GM10847 (cell line): ENCODE measurements around the gene HSBP1L1.

Source experiments
- POLR2A ChIP-seq: IDR thresholded peaks from 2 replicates; pipeline ENCODE4 v1.6.1; 2011; ENCODE audit not compliant: insufficient read length; ENCODE audit errors: extremely low read depth

HSBP1L1 gene

GRCh38 chr18:79937103-79937860, 27.2 kb upstream of the HSBP1L1 start:
- no peak for TF ChIP-seq POLR2A

GRCh38 chr18:79938196-79938595, 26.2 kb upstream of the HSBP1L1 start:
- TF ChIP-seq POLR2A = no peak

- TF ChIP-seq POLR2A = no peak
Observed at GRCh38 chr18:79939096-79939495, 25.3 kb upstream of the HSBP1L1 start.

DNA sequence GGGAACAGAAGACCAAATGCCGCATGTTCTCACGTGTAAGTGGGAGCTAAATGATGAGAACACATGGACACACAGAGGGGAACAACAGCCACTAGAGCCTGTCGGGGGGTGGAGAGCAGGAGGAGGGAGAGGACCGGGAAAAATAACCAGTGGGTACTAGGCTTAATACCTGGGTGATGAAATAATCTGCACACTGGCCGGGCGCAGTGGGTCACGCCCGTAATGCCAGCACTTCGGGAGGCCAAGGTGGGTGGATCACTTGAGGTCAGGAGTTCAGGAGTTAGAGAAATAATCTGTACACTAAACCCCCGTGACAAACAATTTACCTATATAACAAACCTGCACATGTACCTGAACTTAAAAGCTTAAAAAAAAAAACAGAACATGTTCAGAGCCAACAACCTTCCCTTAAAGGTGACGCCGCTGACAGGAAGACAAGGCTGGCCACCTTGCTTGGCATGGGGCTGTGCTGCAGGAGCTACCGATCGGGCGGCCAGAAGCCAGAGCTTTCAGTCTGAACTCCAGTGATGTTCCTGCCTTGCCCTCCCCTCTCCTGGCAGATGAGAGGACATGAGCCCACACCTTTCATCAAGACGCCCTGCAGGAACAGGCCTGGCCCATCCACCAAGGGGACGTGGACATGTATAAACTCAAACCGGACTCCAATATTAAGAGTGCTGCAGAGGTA, 24.2 kb upstream of the HSBP1L1 start:
- no peak for TF ChIP-seq POLR2A

DNA sequence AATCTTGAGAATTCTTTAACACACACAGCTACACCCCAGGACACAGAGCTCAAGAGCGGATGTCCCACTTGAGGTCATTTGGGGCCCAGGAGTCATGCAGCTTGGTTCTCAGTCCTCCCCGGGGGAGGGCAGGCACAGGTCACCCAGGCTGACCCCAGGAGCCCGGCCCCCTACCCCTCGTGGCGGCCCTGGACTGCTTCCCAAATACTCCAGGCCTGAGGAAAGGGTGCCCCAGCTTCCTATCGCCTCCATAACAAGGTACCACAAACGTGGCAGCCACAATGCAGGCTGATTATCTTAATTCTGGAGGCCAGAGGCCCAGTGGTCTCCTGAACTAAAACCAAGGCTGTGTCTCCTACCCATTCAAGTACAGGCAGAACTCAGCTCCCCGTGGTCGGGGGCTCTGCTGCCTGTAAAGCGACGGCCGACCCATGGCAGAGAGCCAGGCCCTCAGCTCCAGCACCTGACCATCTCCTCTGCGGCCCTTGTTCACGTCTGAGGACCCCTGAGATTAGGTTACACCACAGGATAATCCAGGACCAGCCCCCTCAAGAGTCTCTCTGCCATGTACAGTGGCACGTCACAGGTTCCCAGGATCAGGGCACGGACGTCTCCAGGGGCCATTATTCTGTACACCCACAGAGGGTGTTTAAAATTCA, 23.5 kb upstream of the HSBP1L1 start:
- no peak for TF ChIP-seq POLR2A

DNA sequence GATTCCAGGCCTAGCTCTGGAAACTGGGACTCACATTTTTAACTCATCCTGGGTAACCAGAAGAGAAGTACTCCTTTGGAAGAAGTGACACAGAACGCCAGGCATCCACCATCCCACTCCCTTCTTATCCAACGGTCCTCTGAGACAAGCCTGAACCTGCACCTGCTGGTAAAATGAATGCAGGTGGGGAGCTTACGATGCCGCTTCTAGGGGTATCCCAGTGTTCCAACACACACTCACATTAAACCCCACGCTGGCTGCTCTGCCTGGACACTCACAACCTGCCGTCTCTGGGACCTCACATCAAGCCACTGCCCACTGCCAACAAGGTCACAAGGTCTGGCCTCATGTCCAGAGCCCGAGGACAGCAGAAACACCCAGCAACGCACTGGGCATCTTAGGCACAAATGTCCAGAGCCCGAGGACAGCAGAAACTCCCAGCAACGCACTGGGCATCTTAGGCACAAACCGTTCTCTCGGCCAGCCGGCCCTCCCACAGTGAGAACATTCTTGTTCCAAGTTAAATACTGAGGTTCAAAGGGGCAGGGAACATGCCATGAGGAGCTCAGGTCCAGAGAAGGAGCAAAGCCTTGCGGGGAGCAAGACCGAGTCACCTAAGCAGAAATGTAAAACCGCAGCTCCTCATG, 22.8 kb upstream of the HSBP1L1 start:
- no peak for TF ChIP-seq POLR2A

GRCh38 chr18:79942211-79942610, 22.2 kb upstream of the HSBP1L1 start:
- no peak for TF ChIP-seq POLR2A

GRCh38 chr18:79942786-79943607, 21.4 kb upstream of the HSBP1L1 start:
- TF ChIP-seq POLR2A = no peak

DNA sequence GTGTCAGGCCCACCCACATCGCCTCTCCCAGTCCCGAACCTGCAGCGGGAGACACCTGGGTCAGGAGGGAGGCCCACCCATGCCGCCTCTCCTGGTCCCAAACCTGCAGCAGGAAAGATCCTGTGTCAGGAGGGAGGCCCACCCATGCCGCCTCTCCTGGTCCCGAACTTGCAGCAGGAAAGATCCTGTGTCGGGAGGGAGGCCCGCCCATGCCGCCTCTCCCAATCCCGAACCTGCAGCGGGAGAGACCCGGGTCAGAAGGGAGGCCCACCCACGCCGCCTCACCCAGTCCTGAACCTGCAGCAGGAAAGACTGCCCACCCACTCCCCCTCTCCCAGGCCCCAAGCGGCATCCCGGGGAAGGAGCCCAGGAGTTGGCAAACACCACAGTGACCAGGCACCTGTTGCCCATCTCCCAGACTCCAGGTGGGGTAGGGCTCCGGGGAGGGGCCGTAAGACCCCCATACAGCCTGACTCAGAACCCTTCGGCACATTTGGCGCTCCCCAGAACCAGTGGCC, 20.8 kb upstream of the HSBP1L1 start:
- no peak for TF ChIP-seq POLR2A

DNA sequence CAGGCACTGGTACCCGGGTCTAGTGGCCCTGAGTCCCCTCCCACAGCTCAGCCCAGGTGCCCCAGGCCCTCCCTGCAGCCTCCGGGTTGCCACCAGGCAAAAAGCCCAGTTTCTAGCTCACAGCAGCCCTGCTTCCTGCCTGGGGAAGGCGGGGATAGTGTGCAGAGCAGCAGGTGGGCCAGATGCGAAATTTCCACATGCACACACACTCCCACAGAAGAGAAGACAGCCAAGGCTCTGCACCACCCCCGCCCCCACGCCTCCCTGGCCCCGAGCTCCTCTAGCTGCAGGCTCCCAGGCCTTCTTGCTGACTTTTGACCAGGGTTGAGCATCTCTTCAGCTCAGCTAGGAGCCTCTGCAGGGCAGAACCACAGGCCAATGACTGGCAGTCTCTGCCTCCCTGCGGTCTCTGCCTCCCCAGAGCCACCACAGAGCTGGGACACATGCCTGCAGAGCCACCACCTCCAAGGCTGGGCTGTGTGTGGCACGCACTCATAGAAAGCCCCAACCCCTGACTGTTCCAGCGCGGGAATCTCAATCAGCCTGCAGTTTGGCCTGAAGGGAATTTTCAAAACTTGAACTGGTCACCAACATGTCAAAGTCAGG, 20.2 kb upstream of the HSBP1L1 start:
- TF ChIP-seq POLR2A = no peak

DNA sequence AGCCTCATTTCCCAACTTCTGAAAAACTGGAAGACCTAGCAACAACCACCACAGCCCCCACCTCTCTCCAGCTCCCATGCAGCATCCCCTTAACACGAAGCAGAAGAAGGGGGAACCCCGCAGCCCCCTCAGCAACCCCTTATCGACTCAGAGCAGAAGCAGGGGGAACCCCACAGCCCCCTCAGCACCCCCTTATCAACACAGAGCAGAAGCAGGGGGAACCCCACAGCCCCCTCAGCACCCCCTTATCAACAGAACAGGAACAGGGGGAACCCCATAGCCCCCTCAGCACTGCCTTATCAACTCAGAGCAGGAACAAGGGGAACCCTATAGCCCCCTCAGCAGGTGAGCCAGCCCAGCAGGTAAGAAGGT, 19.7 kb upstream of the HSBP1L1 start:
- no peak for TF ChIP-seq POLR2A

DNA sequence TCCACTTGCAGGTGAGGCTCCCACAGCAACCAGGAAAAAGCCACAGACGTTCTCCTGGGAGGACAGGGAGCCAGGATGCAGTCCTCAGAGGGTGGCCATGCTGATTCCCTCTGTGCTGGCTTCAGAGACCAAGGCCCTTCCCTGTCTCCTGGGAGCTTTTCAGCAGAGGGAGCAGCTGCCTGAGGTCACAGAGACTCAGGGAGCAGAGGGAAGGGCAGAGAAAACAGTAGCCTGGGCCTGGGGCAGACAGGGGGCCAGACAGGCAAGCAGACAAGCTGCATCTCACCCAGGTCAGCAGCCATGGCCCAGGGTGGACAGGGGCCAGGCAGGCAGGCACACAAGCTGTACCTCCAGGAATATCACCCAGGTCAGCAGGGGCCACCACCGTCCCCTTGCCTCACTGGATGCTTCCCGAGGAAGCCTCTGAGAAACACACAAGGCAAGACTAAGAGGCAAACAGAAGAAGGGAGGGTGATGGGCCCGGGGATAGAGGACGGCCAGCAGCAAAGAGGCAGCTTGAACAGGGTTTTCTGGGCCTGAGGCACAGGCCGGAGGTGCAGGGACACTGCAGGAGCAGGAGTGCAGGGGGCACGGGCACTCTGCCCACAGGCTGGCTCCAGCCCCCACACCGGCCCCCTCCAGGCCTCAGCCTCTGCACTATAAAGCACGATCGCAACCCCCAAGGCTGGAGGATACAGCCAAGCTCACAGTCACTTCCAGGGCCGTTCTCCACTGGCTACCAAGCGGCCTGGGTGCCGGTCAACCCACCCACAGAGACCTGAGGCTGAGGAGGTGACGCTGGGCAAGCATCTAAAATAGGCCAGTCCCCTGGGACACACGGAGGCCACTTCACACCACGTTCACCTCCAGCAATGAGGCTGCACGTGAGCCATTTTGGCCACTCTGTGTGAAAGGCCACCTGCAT, 19.1 kb upstream of the HSBP1L1 start:
- no peak for TF ChIP-seq POLR2A

DNA sequence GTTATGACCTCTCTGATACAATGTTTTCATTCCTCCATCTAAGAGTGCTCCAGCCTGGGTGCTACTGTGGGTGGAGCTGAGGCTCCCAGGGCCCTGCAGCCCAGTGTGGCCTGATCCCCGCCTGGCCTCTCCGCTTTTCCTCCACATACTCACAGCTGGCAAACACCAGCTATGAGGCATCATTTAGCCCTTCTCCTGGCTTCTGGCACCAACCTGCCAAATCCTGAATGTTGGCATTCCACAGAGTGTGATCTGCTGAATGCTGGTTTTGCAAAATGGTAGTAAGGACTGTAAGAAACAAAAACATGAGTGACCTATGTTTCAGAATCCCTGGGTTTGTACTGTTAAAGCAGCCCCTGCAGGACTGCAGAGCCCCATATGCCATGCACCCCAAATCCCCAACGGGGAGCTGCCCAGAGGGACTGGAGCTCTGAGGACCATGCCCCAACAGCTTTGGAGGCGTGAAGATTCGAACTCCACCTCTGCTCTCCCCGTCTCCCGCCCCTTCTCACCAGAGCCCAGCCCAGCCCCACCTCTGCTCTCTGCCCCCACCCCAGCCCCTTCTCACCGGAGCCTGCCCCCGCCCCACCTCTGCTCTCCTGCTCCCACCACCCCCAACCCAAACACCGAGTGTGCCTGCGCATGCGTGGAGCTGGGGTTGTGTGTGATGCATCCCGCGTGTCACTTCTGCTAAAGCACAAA, 17.2 kb upstream of the HSBP1L1 start:
- TF ChIP-seq POLR2A = no peak
